Natural killer cell (primary cell): ENCODE results near the gene FARS2. TPM values are rescaled to one million over a fixed set of nuclear protein-coding genes. Genes with fewer than 3 reads are reported as not detected.

Experiments used
- ATAC-seq, 3 donors: fragments of 150-1000 bp in 2 of 3; fragments of 200-7000 bp in 1 of 3; cut with Tn5 transposase; 1 replicate in 1 of 3; 2 replicates in 2 of 3; pipeline ENCODE4 v1.10.0; 2021; ENCODE audit warnings: mild to moderate bottlenecking in 2 of 3, moderate library complexity in 2 of 3
- DNase-seq, 2 donors: peaks; one replicate each; pipeline versions ENCODE4 v3.0.0 to v3.0.0-alpha.2; 2013 to 2021; ENCODE audit warnings: mixed read lengths in 1 of 2
- H3K27ac ChIP-seq: one replicate; pipeline ENCODE4 v1.5.1; 2013; ENCODE audit warnings: mild to moderate bottlenecking, low read length
- H3K27me3 ChIP-seq: one replicate; pipeline ENCODE4 v1.6.1; 2013; ENCODE audit warnings: low read length; ENCODE audit not compliant: control insufficient read depth, insufficient read depth
- H3K36me3 ChIP-seq: one replicate; pipeline ENCODE4 v1.6.1; 2013; ENCODE audit warnings: low read length; ENCODE audit not compliant: control insufficient read depth, insufficient read depth
- H3K4me1 ChIP-seq: one replicate; pipeline ENCODE4 v1.6.1; 2013; ENCODE audit warnings: low read length; ENCODE audit not compliant: control insufficient read depth, insufficient read depth
- H3K4me3 ChIP-seq: one replicate; pipeline ENCODE4 v1.5.1; 2013; ENCODE audit warnings: low read length
- H3K9me3 ChIP-seq: one replicate; pipeline ENCODE4 v1.6.1; 2013; ENCODE audit warnings: low read length; ENCODE audit not compliant: control insufficient read depth, insufficient read depth
- H3K27ac Mint-ChIP-seq, 2 donors: one replicate each; pipeline ENCODE4 v1.8.0; 2022; ENCODE audit warnings: mild to moderate bottlenecking in 2 of 2, mixed read lengths in 2 of 2, moderate library complexity in 1 of 2
- H3K27me3 Mint-ChIP-seq, 2 donors: one replicate each; pipeline ENCODE4 v1.8.0; 2022; ENCODE audit warnings: low read depth in 2 of 2, mixed read lengths in 2 of 2
- H3K36me3 Mint-ChIP-seq: one replicate; pipeline ENCODE4 v1.8.0; 2022; ENCODE audit warnings: mixed read lengths
- H3K4me1 Mint-ChIP-seq, 2 donors: one replicate each; pipeline ENCODE4 v1.8.0; 2022; ENCODE audit warnings: mixed read lengths in 2 of 2
- H3K4me3 Mint-ChIP-seq: one replicate; pipeline ENCODE4 v1.8.0; 2022; ENCODE audit warnings: mild to moderate bottlenecking, moderate library complexity, mixed read lengths
- H3K9me3 Mint-ChIP-seq, 2 donors: one replicate each; pipeline ENCODE4 v1.8.0; 2022; ENCODE audit warnings: mixed read lengths in 2 of 2
- WGBS: methylation state at CpG from one replicate; pipeline ENCODE4 v1.1.7; 2013; ENCODE audit warnings: missing lambda C conversion rate; ENCODE audit not compliant: insufficient coverage; 5-methylcytosine and 5-hydroxymethylcytosine counted together
- intact Hi-C: fragments of 100-400 bp; cut with micrococcal nuclease; formaldehyde crosslinking; loops from one replicate; pipeline ENCODE4 v1.14.2; 2022
- total RNA-seq, 4 donors: library from RNA; stranded (reverse); fragments of 120-200 nt in 1 of 4; gene quantifications; one replicate each; pipeline versions ENCODE4 v1.2.3 to v1.2.4, GENCODE V29; 2013 to 2022
- TF ChIP-seq, protein P1 (sequence below): fragments of 200-600 bp; IDR thresholded peaks from one replicate; pipeline ENCODE4 v1.8.0; 2022; ENCODE audit warnings: antibody characterized with exemption

The FARS2 gene
- total RNA-seq, 3 donors from 2014 or later (not counting 1 experiment from before 2014, with no cell fraction given), result 15.3 to 24.8 (median 22.7) TPM

DNA sequence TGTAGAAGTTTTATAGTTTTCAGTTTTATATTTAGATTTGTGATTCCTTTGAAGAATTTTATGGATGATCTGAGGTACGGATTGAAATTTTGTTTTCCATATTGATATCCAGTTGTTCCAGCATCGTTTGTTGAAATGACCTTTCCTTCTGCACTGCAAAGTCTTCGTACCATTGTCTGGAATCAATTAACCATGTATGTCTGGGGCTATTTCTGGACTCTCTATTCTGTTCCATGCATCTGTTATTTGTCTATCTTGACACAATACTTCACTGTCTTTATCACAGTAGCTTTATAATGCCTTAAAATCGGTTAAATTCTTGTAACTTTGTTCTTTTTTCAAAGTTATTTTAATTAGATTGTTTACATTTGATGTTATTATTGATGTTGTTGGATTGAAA, 154.9 kb downstream of the FARS2 start:
- H3K4me1 ChIP-seq, result no peaks in the 10 kb centered on the region
- H3K36me3 Mint-ChIP-seq, result no peaks in the 10 kb centered on the region
- WGBS, result 93% methylated on average over 3 of the region's 4 CpGs

DNA sequence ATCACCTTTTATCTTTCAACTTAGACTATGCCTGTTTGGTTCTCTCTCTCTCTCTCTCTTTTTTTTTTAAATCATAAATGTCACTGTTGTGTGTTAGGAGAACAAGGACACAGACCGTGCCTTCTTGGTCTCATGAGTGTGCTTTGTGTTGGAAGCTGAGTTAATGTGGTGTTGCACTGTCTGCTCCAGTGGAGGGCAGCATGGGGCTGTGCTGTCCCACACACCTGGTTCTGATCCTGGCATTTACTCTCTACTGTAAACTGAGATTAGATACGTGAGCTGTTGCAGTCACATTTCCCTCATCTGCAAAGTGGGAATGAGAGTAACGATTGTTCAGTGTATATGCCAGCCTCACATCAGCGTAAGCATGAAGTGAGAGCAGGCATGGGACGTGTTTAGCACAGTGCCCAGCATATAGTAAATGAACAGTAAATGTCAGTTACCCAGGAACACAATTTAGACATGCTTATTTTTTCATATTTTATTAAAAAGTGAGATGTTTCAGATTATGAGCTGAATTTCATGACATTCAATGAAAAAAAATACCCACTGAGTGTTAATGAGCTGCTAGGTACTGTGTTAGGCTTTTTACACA, 161.1 kb downstream of the FARS2 start:
- TF ChIP-seq, protein P1, sequence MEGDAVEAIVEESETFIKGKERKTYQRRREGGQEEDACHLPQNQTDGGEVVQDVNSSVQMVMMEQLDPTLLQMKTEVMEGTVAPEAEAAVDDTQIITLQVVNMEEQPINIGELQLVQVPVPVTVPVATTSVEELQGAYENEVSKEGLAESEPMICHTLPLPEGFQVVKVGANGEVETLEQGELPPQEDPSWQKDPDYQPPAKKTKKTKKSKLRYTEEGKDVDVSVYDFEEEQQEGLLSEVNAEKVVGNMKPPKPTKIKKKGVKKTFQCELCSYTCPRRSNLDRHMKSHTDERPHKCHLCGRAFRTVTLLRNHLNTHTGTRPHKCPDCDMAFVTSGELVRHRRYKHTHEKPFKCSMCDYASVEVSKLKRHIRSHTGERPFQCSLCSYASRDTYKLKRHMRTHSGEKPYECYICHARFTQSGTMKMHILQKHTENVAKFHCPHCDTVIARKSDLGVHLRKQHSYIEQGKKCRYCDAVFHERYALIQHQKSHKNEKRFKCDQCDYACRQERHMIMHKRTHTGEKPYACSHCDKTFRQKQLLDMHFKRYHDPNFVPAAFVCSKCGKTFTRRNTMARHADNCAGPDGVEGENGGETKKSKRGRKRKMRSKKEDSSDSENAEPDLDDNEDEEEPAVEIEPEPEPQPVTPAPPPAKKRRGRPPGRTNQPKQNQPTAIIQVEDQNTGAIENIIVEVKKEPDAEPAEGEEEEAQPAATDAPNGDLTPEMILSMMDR, result peak; percentile 31
- intact Hi-C loops, result no loop called here
- 84% methylated on average over 5 of the region's 5 CpGs for WGBS
- H3K4me1 Mint-ChIP-seq, result peaks cover 5 to 22% of the 10 kb centered on the region in 2 donors
- no peaks in the 10 kb centered on the region for H3K36me3 Mint-ChIP-seq
- no peak overlapping the region for H3K27ac Mint-ChIP-seq
- H3K27ac ChIP-seq, result no peak overlapping the region
- H3K4me1 ChIP-seq, result no peaks in the 10 kb centered on the region
- H3K27me3 Mint-ChIP-seq, result no peaks in the 10 kb centered on the region
- H3K9me3 ChIP-seq, result no peaks in the 10 kb centered on the region
- H3K4me3 ChIP-seq, result no peak overlapping the region
- no peaks in the 10 kb centered on the region for H3K27me3 ChIP-seq
- peak in 1 of 2 donors; percentile 33 for DNase-seq
- no peak overlapping the region for H3K4me3 Mint-ChIP-seq
- no peaks in the 10 kb centered on the region for H3K9me3 Mint-ChIP-seq
- H3K36me3 ChIP-seq, result no peaks in the 10 kb centered on the region
- peak in 2 of 3 donors; percentile 41 to 49 for ATAC-seq

More for the DNA sequence above, 154.9 kb downstream of the FARS2 start:
- TF ChIP-seq, protein P1, result no peak
- ATAC-seq, result no peak
- Mint-ChIP-seq H3K27me3 (no peaks in the 10 kb centered on the region), H3K4me1 (peaks cover 6 to 7% of the 10 kb centered on the region in 2 donors), H3K4me3 (no peak overlapping the region), H3K9me3 (no peaks in the 10 kb centered on the region), H3K27ac (no peak overlapping the region)
- Histone ChIP-seq H3K27ac (no peak overlapping the region), H3K4me3 (no peak overlapping the region), H3K9me3 (peaks cover 3% of the 10 kb centered on the region), H3K27me3 (no peaks in the 10 kb centered on the region), H3K36me3 (no peaks in the 10 kb centered on the region)
- no peak for DNase-seq
- intact Hi-C loops, result no loop called here

DNA sequence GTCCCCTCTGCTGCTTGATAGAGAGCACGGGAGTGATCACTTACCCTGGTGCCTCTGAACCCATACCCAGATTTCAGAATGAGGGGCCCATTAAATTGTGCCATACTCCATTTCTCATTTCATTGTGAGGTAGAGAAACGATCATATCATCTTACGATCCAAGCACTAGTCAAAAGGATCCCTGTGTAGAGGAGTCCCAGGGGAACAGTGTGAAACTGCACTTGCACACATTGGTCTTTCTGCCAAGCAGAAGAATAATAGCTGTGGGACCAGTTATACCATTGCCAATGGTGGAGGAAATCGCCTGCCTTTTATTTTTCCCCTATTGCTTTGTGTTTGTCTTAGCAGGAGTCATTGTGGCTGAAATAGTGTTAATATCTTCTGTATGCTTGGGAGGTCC, 161.9 kb downstream of the FARS2 start:
- intact Hi-C loops, result no loop called here
- no peaks in the 10 kb centered on the region for H3K36me3 ChIP-seq
- H3K27me3 ChIP-seq, result no peaks in the 10 kb centered on the region
- H3K9me3 ChIP-seq, result no peaks in the 10 kb centered on the region
- no peak overlapping the region for H3K4me3 Mint-ChIP-seq
- H3K27ac Mint-ChIP-seq, result no peak overlapping the region
- no peaks in the 10 kb centered on the region for H3K36me3 Mint-ChIP-seq
- TF ChIP-seq, protein P1, result no peak
- no peak overlapping the region for H3K27ac ChIP-seq
- ATAC-seq (no peak), DNase-seq (no peak)
- 98% methylated on average over 4 of the region's 4 CpGs for WGBS
- H3K4me1 ChIP-seq, result no peaks in the 10 kb centered on the region
- no peaks in the 10 kb centered on the region for H3K9me3 Mint-ChIP-seq
- no peak overlapping the region for H3K4me3 ChIP-seq
- peaks cover 0 to 17% of the 10 kb centered on the region in 2 donors for H3K4me1 Mint-ChIP-seq
- H3K27me3 Mint-ChIP-seq, result no peaks in the 10 kb centered on the region

DNA sequence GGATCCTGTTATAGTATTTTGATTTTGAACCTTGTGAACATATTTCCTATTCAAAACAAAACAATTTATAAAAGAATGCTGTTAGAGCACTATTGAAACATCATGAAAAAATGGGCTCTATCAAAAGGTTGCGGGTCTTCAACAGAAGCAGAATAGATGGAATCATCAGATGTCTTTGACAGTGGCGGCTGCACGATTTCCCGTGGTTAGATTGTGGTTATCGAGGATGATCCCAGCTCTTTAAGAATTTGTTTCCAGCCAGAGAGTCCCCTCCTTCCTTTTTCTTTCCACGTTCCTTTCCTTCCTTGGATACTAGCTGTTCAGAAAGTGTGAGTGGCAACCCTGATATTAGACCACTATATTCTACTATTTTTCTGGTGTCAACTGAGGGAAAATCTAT, 163.4 kb downstream of the FARS2 start:
- Mint-ChIP-seq H3K4me3 (no peak overlapping the region), H3K4me1 (peaks cover 4 to 17% of the 10 kb centered on the region in 2 donors), H3K36me3 (no peaks in the 10 kb centered on the region), H3K27me3 (no peaks in the 10 kb centered on the region), H3K9me3 (no peaks in the 10 kb centered on the region), H3K27ac (no peak overlapping the region)
- DNase-seq, result no peak
- Histone ChIP-seq H3K36me3 (no peaks in the 10 kb centered on the region), H3K27ac (no peak overlapping the region), H3K4me1 (no peaks in the 10 kb centered on the region), H3K4me3 (no peak overlapping the region), H3K9me3 (no peaks in the 10 kb centered on the region), H3K27me3 (no peaks in the 10 kb centered on the region)
- no peak for ATAC-seq
- TF ChIP-seq, protein P1, result no peak
- 92% methylated on average over 5 of the region's 6 CpGs for WGBS
- intact Hi-C loops, result no loop called here
